Measurements from ENCODE around the gene ADGRA3. TPM values are rescaled to one million over a fixed set of nuclear protein-coding genes. Genes with fewer than 3 reads are reported as not detected.
"Not testable (repeated sequence)": the region's sequence is repeated elsewhere in the genome, so short reads cannot be mapped to it uniquely, and the experiment has no call there.

ADGRA3 gene
- polyA plus RNA-seq, 1 of the 3 experiments (the other 2 are of a cell fraction) = 11.8 TPM

DNA sequence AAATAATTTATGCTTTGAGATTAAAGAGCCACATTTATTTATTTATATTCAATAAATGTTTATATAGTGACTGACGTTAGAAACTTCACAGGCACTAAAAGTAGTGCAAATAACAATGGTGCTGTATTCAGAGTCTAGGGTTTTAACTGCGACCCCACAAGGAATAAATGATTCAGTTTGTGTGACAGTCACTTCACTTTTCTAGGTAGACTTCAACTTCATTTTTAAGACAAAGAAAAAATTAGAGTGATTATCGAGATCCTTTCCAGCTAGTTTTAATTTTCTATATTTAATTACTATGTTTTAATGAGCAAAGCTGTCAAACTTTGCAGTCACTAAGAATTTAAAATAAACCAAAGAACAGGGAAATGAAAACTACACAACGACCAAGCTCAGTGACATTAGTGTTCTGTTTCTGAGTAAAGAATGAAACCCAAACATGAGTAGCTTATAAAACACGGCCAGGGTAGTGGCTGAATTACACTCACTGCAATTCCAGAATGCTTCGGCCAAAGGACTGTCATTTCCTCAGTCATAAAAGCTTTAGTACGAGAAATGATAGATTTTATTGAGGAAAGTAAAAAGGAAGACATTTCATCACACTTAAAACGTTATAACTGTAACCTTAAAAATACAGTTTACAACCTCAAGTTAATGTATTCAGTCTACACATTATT is 38.6 kb downstream of the ADGRA3 start:
- H3K27ac ChIP-seq (ENCODE audit: low read depth in 2 of 2, low read length in 1 of 2) = no peak overlapping the region
- H4K20me1 ChIP-seq (ENCODE audit: insufficient read depth) = 0 out of 2 replicates have a peak, but pooled peaks cover 3% of the 10 kb centered on the region
- TF ChIP-seq TAF1 (IDR thresholded peaks at IDR 0.05; ENCODE audit: borderline replicate concordance, low read depth, low read length) (no peak), EZH2phosphoT487 (IDR thresholded peaks at IDR 0.05; ENCODE audit: borderline replicate concordance, low read depth) (no peak), NFIC (IDR thresholded peaks at IDR 0.05; ENCODE audit: borderline replicate concordance) (no peak), USF1 (IDR thresholded peaks at IDR 0.05; ENCODE audit: borderline replicate concordance, low read depth) (no peak), EP300 (IDR thresholded peaks at IDR 0.05; ENCODE audit: borderline replicate concordance in 1 of 2, low read depth in 1 of 2, low read length in 1 of 2) (no peak), MXI1 (IDR thresholded peaks at IDR 0.05; ENCODE audit: low read depth, low read length) (no peak), FOXM1 (IDR thresholded peaks at IDR 0.05; ENCODE audit: low read depth) (no peak)
- TF ChIP-seq, protein P1, sequence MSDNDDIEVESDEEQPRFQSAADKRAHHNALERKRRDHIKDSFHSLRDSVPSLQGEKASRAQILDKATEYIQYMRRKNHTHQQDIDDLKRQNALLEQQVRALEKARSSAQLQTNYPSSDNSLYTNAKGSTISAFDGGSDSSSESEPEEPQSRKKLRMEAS (IDR thresholded peaks at IDR 0.05; ENCODE audit: low read depth) = no peak
- H3K4me3 ChIP-seq (ENCODE audit: low read depth in 2 of 2, low read length in 1 of 2) = no peak overlapping the region
- no peak overlapping the region for H2AFZ ChIP-seq (ENCODE audit: low read depth)
- CTCF ChIA-PET = interaction anchor here (0.8 to 1.3 kb wide), 3 partner anchors 24 to 67 kb away, joined by 3 to 4 read pairs (median 3); no protein-coding TSS in a partner anchor
- H3K79me2 ChIP-seq (ENCODE audit: insufficient read depth) = peaks cover 56% of the 10 kb centered on the region
- peaks cover 6% of the 10 kb centered on the region for H3F3A ChIP-seq (replicated peaks; ENCODE audit: insufficient read depth)
- no peaks in the 10 kb centered on the region for H3K9me2 ChIP-seq
- no peaks in the 10 kb centered on the region for H3K9me3 ChIP-seq
- DNase-seq = no peak
- H3K9ac ChIP-seq = no peak overlapping the region
- H3K27me3 ChIP-seq (ENCODE audit: insufficient read depth) = no peaks in the 10 kb centered on the region
- POLR2A ChIA-PET = no interaction called here
- no peak overlapping the region for H3K4me2 ChIP-seq
- peaks cover 0 to 2% of the 10 kb centered on the region in 2 experiments for H3K36me3 ChIP-seq (replicated peaks in 1 of 2; ENCODE audit: control insufficient read depth in 1 of 2, insufficient read depth in 2 of 2, low read length in 1 of 2)
- 88% methylated on average over 8 of the region's 8 CpGs for WGBS (ENCODE audit: low lambda C conversion rate)
- H3K4me1 ChIP-seq (ENCODE audit: control insufficient read depth in 1 of 2, insufficient read depth in 2 of 2, low read depth in 1 of 2, low read length in 1 of 2) = peaks cover 0 to 8% of the 10 kb centered on the region in 2 experiments; a peak in 1 of 4 replicates

GRCh38 chr4:22476011-22476410 is 39.9 kb downstream of the ADGRA3 start:
- POLR2A ChIA-PET = no interaction called here
- no peak overlapping the region for H3K27ac ChIP-seq (ENCODE audit: low read depth in 2 of 2, low read length in 1 of 2)
- H4K20me1 ChIP-seq (ENCODE audit: insufficient read depth) = 0 out of 2 replicates have a peak, but pooled peaks cover 3% of the 10 kb centered on the region
- no peaks in the 10 kb centered on the region for H3K9me3 ChIP-seq
- no peak for TF ChIP-seq NFIC (IDR thresholded peaks at IDR 0.05; ENCODE audit: borderline replicate concordance)
- TF ChIP-seq, protein P1 (IDR thresholded peaks at IDR 0.05; ENCODE audit: low read depth) = no peak
- TF ChIP-seq REST (IDR thresholded peaks at IDR 0.05; ENCODE audit: low read depth, low read length) = no peak
- TF ChIP-seq SMC3 (IDR thresholded peaks at IDR 0.05; ENCODE audit: low read depth, low read length) = no peak
- no peak for TF ChIP-seq RFX5 (IDR thresholded peaks at IDR 0.05; ENCODE audit: low read length)
- no peak for TF ChIP-seq FOSL2 (IDR thresholded peaks at IDR 0.05; ENCODE audit: borderline replicate concordance, low read depth)
- 92% methylated on average over 7 of the region's 7 CpGs for WGBS (ENCODE audit: low lambda C conversion rate)
- DNase-seq = no peak
- CTCF ChIA-PET = interaction anchor here (1.0 to 1.3 kb wide), 3 partner anchors 23 to 66 kb away, joined by 3 to 4 read pairs (median 3); no protein-coding TSS in a partner anchor
- H3K4me2 ChIP-seq = no peak overlapping the region
- no peak overlapping the region for H3K4me3 ChIP-seq (ENCODE audit: low read depth in 2 of 2, low read length in 1 of 2)
- H3K36me3 ChIP-seq (replicated peaks in 1 of 2; ENCODE audit: control insufficient read depth in 1 of 2, insufficient read depth in 2 of 2, low read length in 1 of 2) = peaks cover 0 to 2% of the 10 kb centered on the region in 2 experiments
- no peaks in the 10 kb centered on the region for H3K27me3 ChIP-seq (ENCODE audit: insufficient read depth)
- H3K79me2 ChIP-seq (ENCODE audit: insufficient read depth) = peaks cover 44% of the 10 kb centered on the region
- no peak overlapping the region for H2AFZ ChIP-seq (ENCODE audit: low read depth)
- peaks cover 0 to 8% of the 10 kb centered on the region in 2 experiments; a peak in 1 of 4 replicates for H3K4me1 ChIP-seq (ENCODE audit: control insufficient read depth in 1 of 2, insufficient read depth in 2 of 2, low read depth in 1 of 2, low read length in 1 of 2)
- no peaks in the 10 kb centered on the region for H3K9me2 ChIP-seq
- H3K9ac ChIP-seq = no peak overlapping the region
- H3F3A ChIP-seq (replicated peaks; ENCODE audit: insufficient read depth) = peaks cover 6% of the 10 kb centered on the region

GRCh38 chr4:22475311-22475646 is 40.6 kb downstream of the ADGRA3 start:
- Histone ChIP-seq H3K4me2 (peak overlapping the region; percentile 46; the same call in 1 of the 2 replicates), H3K27ac (ENCODE audit: low read depth in 2 of 2, low read length in 1 of 2) (peak overlapping the region in 1 of 2 experiments; percentile 48; a peak in 2 of 4 replicates), H3K79me2 (ENCODE audit: insufficient read depth) (peaks cover 39% of the 10 kb centered on the region)
- CTCF ChIA-PET; H3K9me3 ChIP-seq; H3K4me3 ChIP-seq (ENCODE audit: low read depth in 2 of 2, low read length in 1 of 2); H2AFZ ChIP-seq (ENCODE audit: low read depth); H3K4me1 ChIP-seq (ENCODE audit: control insufficient read depth in 1 of 2, insufficient read depth in 2 of 2, low read depth in 1 of 2, low read length in 1 of 2); H4K20me1 ChIP-seq (ENCODE audit: insufficient read depth); POLR2A ChIA-PET; H3K27me3 ChIP-seq (ENCODE audit: insufficient read depth); H3K36me3 ChIP-seq (replicated peaks in 1 of 2; ENCODE audit: control insufficient read depth in 1 of 2, insufficient read depth in 2 of 2, low read length in 1 of 2); H3F3A ChIP-seq (replicated peaks; ENCODE audit: insufficient read depth); H3K9ac ChIP-seq; H3K9me2 ChIP-seq; DNase-seq: not testable (repeated sequence)
- 96% methylated on average over 16 of the region's 16 CpGs for WGBS (ENCODE audit: low lambda C conversion rate)
